ENCODE measurements around the gene ZFP92. TPM values are rescaled to one million over a fixed set of nuclear protein-coding genes. Genes with fewer than 3 reads are reported as not detected.

The ZFP92 gene
- total RNA-seq, 5 donors from 2014 or later (not counting 1 experiment from before 2014, with no cell fraction given) = 0.60 to 1.4 (median 1.2) TPM

Other genes with a start within 250 kb of the ZFP92 start
- gene MAGEA1, start 232.2 kb upstream of the ZFP92 start, total RNA-seq = not detected
- not detected for gene PNMA6F, start 89.7 kb upstream of the ZFP92 start, total RNA-seq
- gene ZNF275, start 77.3 kb upstream of the ZFP92 start, total RNA-seq = 10 to 100 TPM; 14.4 to 17.6 (median 17.0) TPM
- not detected for gene PNMA6E, start 10.1 kb upstream of the ZFP92 start, total RNA-seq
- 1 to 10 TPM; 2.4 to 6.3 (median 5.4) TPM for gene TREX2, start 34.6 kb downstream of the ZFP92 start, total RNA-seq
- gene HAUS7, start 59.1 kb downstream of the ZFP92 start, total RNA-seq = 10 to 100 TPM; 30.7 to 58.4 (median 48.6) TPM
- under 1 TPM in 3 of 5 donors, not detected in 2; 0.25 to 0.70 (median 0.30) TPM for gene BGN, start 83.5 kb downstream of the ZFP92 start, total RNA-seq
- gene ATP2B3, start 106.2 kb downstream of the ZFP92 start, total RNA-seq = under 1 TPM in 1 of 5 donors, not detected in 4; 0.13 TPM
- gene CCNQ, start 187.7 kb downstream of the ZFP92 start, total RNA-seq = 10 to 100 TPM; 12.5 to 29.8 (median 25.5) TPM
- gene DUSP9, start 235.7 kb downstream of the ZFP92 start, total RNA-seq = under 1 TPM in 2 of 5 donors, not detected in 3; 0.13 to 0.19 TPM

All from T-cell (primary cell).